ENCODE results near the gene AFAP1L1.
A peak's percentile ranks its signal among the peaks of the same experiment; 100 is the strongest.

AFAP1L1 gene

GRCh38 chr5:149283626-149284480, 12.2 kb downstream of the AFAP1L1 start:
- Histone ChIP-seq H3K4me3 (no peak overlapping the region), H3K27ac (no peak overlapping the region)
- no peak for TF ChIP-seq CTCF (IDR thresholded peaks at IDR 0.05)
- no peak for DNase-seq (ENCODE audit: low spot score)

- Histone ChIP-seq H3K27ac (peak overlapping the region in 1 of 2 donors; percentile 12), H3K4me3 (no peak overlapping the region)
- DNase-seq (ENCODE audit: low spot score), result no peak
- TF ChIP-seq CTCF (IDR thresholded peaks at IDR 0.05), result no peak
Measured at GRCh38 chr5:149284501-149284900, 12.8 kb downstream of the AFAP1L1 start.

- H3K27ac ChIP-seq, result peak overlapping the region in 1 of 2 donors; percentile 12
- DNase-seq (ENCODE audit: low spot score), result no peak
- TF ChIP-seq CTCF (IDR thresholded peaks at IDR 0.05), result no peak
- H3K4me3 ChIP-seq, result no peak overlapping the region
Measured at GRCh38 chr5:149285153-149285552, 13.5 kb downstream of the AFAP1L1 start.

GRCh38 chr5:149288436-149288835, 16.8 kb downstream of the AFAP1L1 start:
- no peak for DNase-seq (ENCODE audit: low spot score)
- TF ChIP-seq CTCF (IDR thresholded peaks at IDR 0.05), result no peak
- Histone ChIP-seq H3K27ac (peak overlapping the region in 1 of 2 donors; percentile 58), H3K4me3 (no peak overlapping the region)

GRCh38 chr5:149289301-149289700, 17.6 kb downstream of the AFAP1L1 start:
- H3K27ac ChIP-seq, result peak overlapping the region in 1 of 2 donors; percentile 5
- DNase-seq (ENCODE audit: low spot score), result no peak
- no peak for TF ChIP-seq CTCF (IDR thresholded peaks at IDR 0.05)
- H3K4me3 ChIP-seq, result no peak overlapping the region

GRCh38 chr5:149294872-149295829, 23.5 kb downstream of the AFAP1L1 start:
- DNase-seq (ENCODE audit: low spot score), result no peak
- Histone ChIP-seq H3K27ac (no peak overlapping the region), H3K4me3 (no peak overlapping the region)
- TF ChIP-seq CTCF (IDR thresholded peaks at IDR 0.05), result no peak
